Loucy (cell line): ENCODE measurements around the gene ALKBH3.

ENCODE experiments used
- H2AFZ ChIP-seq: fragments of 200-600 bp; sonication (generic); 2 replicates; pipeline ENCODE4 v1.6.0; 2016; ENCODE audit warnings: antibody characterized with exemption, mild to moderate bottlenecking, low read length, moderate library complexity
- H3F3A ChIP-seq: fragments of 200-600 bp; 2 replicates; pipeline ENCODE4 v1.6.0; 2016; ENCODE audit warnings: antibody characterized with exemption, low read depth, mild to moderate bottlenecking
- H3K27me3 ChIP-seq: fragments of 200-600 bp; sonication (generic); 2 replicates; pipeline ENCODE4 v1.6.1; 2014; ENCODE audit warnings: low read length, mild to moderate bottlenecking; ENCODE audit not compliant: insufficient read depth, poor library complexity, severe bottlenecking
- H3K36me3 ChIP-seq: fragments of 200-600 bp; sonication (generic); 2 replicates; pipeline ENCODE4 v1.6.1; 2016; ENCODE audit warnings: low read length; ENCODE audit not compliant: insufficient read depth
- H3K4me1 ChIP-seq: fragments of 200-600 bp; sonication (generic); 2 replicates; pipeline ENCODE4 v1.5.1; 2014; ENCODE audit warnings: low read length, mild to moderate bottlenecking; ENCODE audit not compliant: insufficient read depth, poor library complexity, severe bottlenecking
- H3K4me2 ChIP-seq: fragments of 200-600 bp; sonication (generic); 2 replicates; pipeline ENCODE4 v1.6.0; 2014; ENCODE audit warnings: antibody characterized with exemption, low read length, low read depth, mild to moderate bottlenecking; ENCODE audit not compliant: poor library complexity, severe bottlenecking
- H3K4me3 ChIP-seq: fragments of 200-600 bp; sonication (generic); 2 replicates; pipeline ENCODE4 v1.5.1; 2014; ENCODE audit warnings: low read length, mild to moderate bottlenecking, mixed read lengths; ENCODE audit not compliant: poor library complexity, severe bottlenecking
- H3K79me2 ChIP-seq: fragments of 200-600 bp; sonication (generic); 2 replicates; pipeline ENCODE4 v1.6.1; 2014; ENCODE audit warnings: low read length; ENCODE audit not compliant: insufficient read depth
- H3K9ac ChIP-seq: fragments of 200-600 bp; sonication (generic); 2 replicates; pipeline ENCODE4 v1.6.0; 2014; ENCODE audit warnings: mild to moderate bottlenecking, low read depth, low read length, moderate library complexity; ENCODE audit not compliant: poor library complexity, severe bottlenecking
- H3K9me2 ChIP-seq: fragments of 200-600 bp; sonication (generic); replicated peaks from 2 replicates; pipeline ENCODE4 v1.6.1; 2016; ENCODE audit warnings: low read depth, low read length, mixed read lengths
- H3K9me3 ChIP-seq: fragments of 200-600 bp; sonication (generic); 2 replicates; pipeline ENCODE4 v1.6.1; 2014; ENCODE audit warnings: mild to moderate bottlenecking, antibody characterized with exemption, low read length, low read depth; ENCODE audit not compliant: insufficient read depth
- H4K20me1 ChIP-seq: fragments of 200-600 bp; sonication (generic); 2 replicates; pipeline ENCODE4 v1.6.0; 2014; ENCODE audit warnings: antibody characterized with exemption, low read length, mild to moderate bottlenecking; ENCODE audit not compliant: insufficient read depth, poor library complexity, severe bottlenecking
- CTCF ChIP-seq: fragments of 200-600 bp; sonication (generic); conservative IDR thresholded peaks from 2 replicates; pipeline ENCODE4 v1.5.1; 2014; ENCODE audit warnings: mild to moderate bottlenecking, antibody characterized with exemption, low read length
- EZH2phosphoT487 ChIP-seq: fragments of 200-600 bp; IDR thresholded peaks from 2 replicates; pipeline ENCODE4 v1.6.1; 2018; ENCODE audit warnings: antibody characterized with exemption, mild to moderate bottlenecking, moderate library complexity, borderline replicate concordance

ALKBH3 gene

GRCh38 chr11:43952020-43952400 is 71.4 kb downstream of the ALKBH3 start:
- Histone ChIP-seq H3K36me3 (no peaks in the 10 kb centered on the region), H3K4me1 (no peaks in the 10 kb centered on the region), H4K20me1 (no peaks in the 10 kb centered on the region), H3K4me3 (no peak overlapping the region), H3K4me2 (no peak overlapping the region), H3K9ac (no peak overlapping the region), H3K79me2 (no peaks in the 10 kb centered on the region), H2AFZ (no peak overlapping the region), H3K27me3 (no peaks in the 10 kb centered on the region), H3F3A (no peaks in the 10 kb centered on the region), H3K9me2 (no peaks in the 10 kb centered on the region), H3K9me3 (no peaks in the 10 kb centered on the region)
- no peak for TF ChIP-seq CTCF
- TF ChIP-seq EZH2phosphoT487 = no peak

- Histone ChIP-seq H3K9me3 (no peaks in the 10 kb centered on the region), H3K9me2 (no peaks in the 10 kb centered on the region), H3K9ac (no peak overlapping the region), H3K27me3 (no peaks in the 10 kb centered on the region), H3K4me3 (no peak overlapping the region), H3K4me2 (no peak overlapping the region), H3K79me2 (no peaks in the 10 kb centered on the region), H3K4me1 (no peaks in the 10 kb centered on the region), H4K20me1 (no peaks in the 10 kb centered on the region), H3K36me3 (no peaks in the 10 kb centered on the region), H2AFZ (no peak overlapping the region), H3F3A (no peaks in the 10 kb centered on the region)
- TF ChIP-seq EZH2phosphoT487 (no peak), CTCF (no peak)
These were observed 72.0 kb downstream of the ALKBH3 start for GRCh38 chr11:43952401-43953342.

DNA sequence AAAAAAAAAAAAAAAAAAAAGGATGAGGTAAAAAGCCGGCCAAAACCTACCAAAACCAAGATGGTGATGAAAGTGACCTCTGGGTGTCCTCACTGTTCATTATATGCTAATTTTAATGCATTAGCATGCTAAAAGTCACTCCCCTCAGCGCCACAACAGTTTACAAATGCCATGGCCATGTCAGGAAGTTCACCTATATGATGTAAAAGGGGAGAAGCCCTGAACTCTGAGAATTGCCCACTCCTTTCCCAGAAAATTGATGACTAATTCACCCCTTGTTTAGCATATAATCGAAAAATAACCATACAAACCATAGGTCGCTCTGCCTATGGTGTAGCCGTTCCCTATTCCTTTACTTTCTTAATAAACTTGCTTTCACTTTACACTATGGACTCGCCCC is 72.9 kb downstream of the ALKBH3 start:
- Histone ChIP-seq H3K27me3 (no peaks in the 10 kb centered on the region), H3K9ac (no peak overlapping the region), H2AFZ (no peak overlapping the region), H4K20me1 (no peaks in the 10 kb centered on the region), H3K36me3 (no peaks in the 10 kb centered on the region), H3K4me2 (no peak overlapping the region), H3K9me3 (no peaks in the 10 kb centered on the region), H3F3A (no peaks in the 10 kb centered on the region), H3K9me2 (no peaks in the 10 kb centered on the region), H3K79me2 (no peaks in the 10 kb centered on the region), H3K4me1 (no peaks in the 10 kb centered on the region), H3K4me3 (no peak overlapping the region)
- TF ChIP-seq EZH2phosphoT487 (no peak), CTCF (no peak)
